SK-N-MC (cell line): ENCODE data around the gene EGFR.

Experiments used
- EZH2 ChIP-seq: fragments of 200-600 bp; sonication (generic); IDR thresholded peaks from one replicate; pipeline ENCODE4 v1.6.1; 2017; ENCODE audit warnings: antibody characterized with exemption
- POLR2AphosphoS5 ChIP-seq: IDR thresholded peaks from 2 replicates; pipeline ENCODE4 v1.6.1; 2012; ENCODE audit warnings: mild to moderate bottlenecking, low read depth, low read length, borderline replicate concordance

GRCh38 chr7:55100544-55101327, 81.9 kb downstream of the EGFR start:
- TF ChIP-seq EZH2 (no peak), POLR2AphosphoS5 (no peak)
